ENCODE data around the gene RNF223.

RNF223 gene

DNA sequence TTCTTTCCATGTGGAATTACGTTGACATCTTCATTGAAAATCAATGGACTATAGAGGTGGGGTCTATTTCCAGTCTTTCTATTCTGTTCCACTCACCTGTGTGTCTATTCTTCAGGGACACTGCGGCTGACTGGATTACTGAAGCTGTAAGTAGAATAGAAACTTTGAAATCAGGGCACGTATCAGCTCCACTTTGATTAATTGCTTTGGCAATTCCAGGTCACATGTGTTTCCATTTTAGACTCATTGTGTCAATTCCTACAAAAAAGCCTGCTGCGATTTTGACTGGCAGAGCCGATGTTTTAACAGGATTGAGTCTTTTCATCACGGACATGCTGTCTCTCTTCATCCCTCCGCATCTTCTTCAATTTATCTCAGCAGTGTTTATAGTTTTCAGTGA lies 20.9 kb upstream of the RNF223 start:
- no peaks in the 10 kb centered on the region for H3K79me2 ChIP-seq (ENCODE audit: low read length)
- no peak for TF ChIP-seq EZH2 (optimal IDR thresholded peaks at IDR 0.05; ENCODE audit: low read depth, low read length)
- TF ChIP-seq EZH2phosphoT487 (IDR thresholded peaks at IDR 0.05; ENCODE audit: low read length): no peak
- no peak for TF ChIP-seq CTCF (IDR thresholded peaks at IDR 0.05; ENCODE audit: low read length)
- no peaks in the 10 kb centered on the region for H4K20me1 ChIP-seq (ENCODE audit: insufficient read depth, low read length)
- no peak overlapping the region for H2AFZ ChIP-seq (ENCODE audit: low read length)
- H3K27me3 ChIP-seq (replicated peaks; ENCODE audit: insufficient read depth, low read length): no peaks in the 10 kb centered on the region
- H3K9ac ChIP-seq (ENCODE audit: low read length): no peak overlapping the region
- H3K4me3 ChIP-seq (ENCODE audit: low read length): no peak overlapping the region
- H3K36me3 ChIP-seq (replicated peaks; ENCODE audit: insufficient read depth, low read length): no peaks in the 10 kb centered on the region
- no peak overlapping the region for H3K4me2 ChIP-seq (ENCODE audit: low read depth, low read length)
- no peak overlapping the region for H3K27ac ChIP-seq (ENCODE audit: low read length)
- no peaks in the 10 kb centered on the region for H3K9me2 ChIP-seq (replicated peaks; ENCODE audit: insufficient read depth, low read length)
- H3F3A ChIP-seq (ENCODE audit: insufficient read depth, low read length): no peaks in the 10 kb centered on the region
- no peaks in the 10 kb centered on the region for H3K4me1 ChIP-seq (ENCODE audit: low read length)
- DNase-seq: no peak
- H3K9me3 ChIP-seq (replicated peaks; ENCODE audit: insufficient read depth, low read length): no peaks in the 10 kb centered on the region

DNA sequence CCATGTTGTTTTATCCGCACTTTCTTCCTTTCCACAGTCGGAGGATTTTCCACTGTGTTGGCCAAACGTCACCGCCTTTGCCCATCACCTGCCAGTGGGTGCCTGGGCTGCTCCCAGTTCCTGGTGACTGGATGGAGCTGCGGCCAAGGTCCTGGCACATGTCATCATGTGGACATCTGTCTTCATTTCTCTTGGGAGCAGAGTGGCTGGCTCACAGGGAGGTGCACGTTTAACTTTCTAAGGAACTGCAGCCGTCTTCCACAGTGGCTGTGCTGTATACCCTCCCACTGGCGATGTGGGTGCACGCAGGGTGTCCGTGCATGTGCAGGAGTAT lies 19.5 kb upstream of the RNF223 start:
- Histone ChIP-seq H3K27me3 (replicated peaks; ENCODE audit: insufficient read depth, low read length) (no peaks in the 10 kb centered on the region), H3K36me3 (replicated peaks; ENCODE audit: insufficient read depth, low read length) (no peaks in the 10 kb centered on the region), H3F3A (ENCODE audit: insufficient read depth, low read length) (no peaks in the 10 kb centered on the region), H3K27ac (ENCODE audit: low read length) (no peak overlapping the region), H2AFZ (ENCODE audit: low read length) (no peak overlapping the region), H3K79me2 (ENCODE audit: low read length) (no peaks in the 10 kb centered on the region), H3K4me2 (ENCODE audit: low read depth, low read length) (no peak overlapping the region), H3K9ac (ENCODE audit: low read length) (no peak overlapping the region), H4K20me1 (ENCODE audit: insufficient read depth, low read length) (no peaks in the 10 kb centered on the region), H3K9me3 (replicated peaks; ENCODE audit: insufficient read depth, low read length) (no peaks in the 10 kb centered on the region), H3K4me3 (ENCODE audit: low read length) (no peak overlapping the region), H3K4me1 (ENCODE audit: low read length) (no peaks in the 10 kb centered on the region), H3K9me2 (replicated peaks; ENCODE audit: insufficient read depth, low read length) (no peaks in the 10 kb centered on the region)
- TF ChIP-seq CTCF (IDR thresholded peaks at IDR 0.05; ENCODE audit: low read length): no peak
- no peak for TF ChIP-seq EZH2 (optimal IDR thresholded peaks at IDR 0.05; ENCODE audit: low read depth, low read length)
- TF ChIP-seq EZH2phosphoT487 (IDR thresholded peaks at IDR 0.05; ENCODE audit: low read length): no peak
- DNase-seq: no peak

DNA sequence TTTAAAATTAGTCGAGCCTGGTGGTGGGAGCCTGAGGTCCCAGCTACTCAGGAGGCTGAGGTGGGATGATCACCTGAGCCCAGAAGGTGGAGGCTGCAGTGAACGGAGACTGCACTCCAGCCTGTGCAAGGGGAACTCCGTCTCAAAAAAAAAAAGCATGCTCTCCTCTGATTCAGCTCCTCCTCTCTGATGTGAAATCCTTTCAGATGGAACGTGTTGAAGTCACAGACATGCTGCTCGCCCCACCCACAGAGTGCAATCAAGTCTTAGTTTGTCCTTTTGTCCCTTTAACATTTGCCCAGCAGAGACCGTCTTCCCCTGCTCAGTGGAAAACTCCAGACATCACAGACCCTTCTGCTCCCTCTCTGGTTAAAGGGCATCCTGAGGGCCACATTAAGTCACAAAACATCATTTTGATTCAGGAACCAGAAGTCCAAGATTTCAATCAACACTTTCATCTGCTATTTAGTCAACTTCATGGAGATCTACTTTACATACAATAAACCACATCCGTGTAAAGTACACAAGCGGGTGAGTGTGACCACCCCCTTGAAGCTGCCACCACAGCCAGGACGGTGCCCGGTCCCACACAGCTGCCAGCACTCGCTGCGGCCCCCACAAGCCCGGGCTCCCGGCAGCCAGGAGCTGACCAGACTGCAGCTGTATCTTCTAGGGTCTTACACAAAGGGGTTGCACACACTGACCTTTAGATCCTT lies 18.9 kb upstream of the RNF223 start:
- Histone ChIP-seq H3K79me2 (ENCODE audit: low read length) (no peaks in the 10 kb centered on the region), H3K9ac (ENCODE audit: low read length) (no peak overlapping the region), H3K9me2 (replicated peaks; ENCODE audit: insufficient read depth, low read length) (no peaks in the 10 kb centered on the region), H3F3A (ENCODE audit: insufficient read depth, low read length) (no peaks in the 10 kb centered on the region), H3K4me2 (ENCODE audit: low read depth, low read length) (no peak overlapping the region), H3K27ac (ENCODE audit: low read length) (no peak overlapping the region), H3K27me3 (replicated peaks; ENCODE audit: insufficient read depth, low read length) (no peaks in the 10 kb centered on the region), H3K4me3 (ENCODE audit: low read length) (no peak overlapping the region), H3K9me3 (replicated peaks; ENCODE audit: insufficient read depth, low read length) (no peaks in the 10 kb centered on the region), H3K36me3 (replicated peaks; ENCODE audit: insufficient read depth, low read length) (no peaks in the 10 kb centered on the region), H4K20me1 (ENCODE audit: insufficient read depth, low read length) (no peaks in the 10 kb centered on the region), H2AFZ (ENCODE audit: low read length) (no peak overlapping the region), H3K4me1 (ENCODE audit: low read length) (no peaks in the 10 kb centered on the region)
- no peak for TF ChIP-seq EZH2 (optimal IDR thresholded peaks at IDR 0.05; ENCODE audit: low read depth, low read length)
- no peak for TF ChIP-seq EZH2phosphoT487 (IDR thresholded peaks at IDR 0.05; ENCODE audit: low read length)
- TF ChIP-seq CTCF (IDR thresholded peaks at IDR 0.05; ENCODE audit: low read length): no peak
- no peak for DNase-seq

Measured in MM.1S (cell line).